ENCODE measurements around the gene EXD2.
"Not testable (repeated sequence)": the region's sequence is repeated elsewhere in the genome, so short reads cannot be mapped to it uniquely, and the experiment has no call there.

Gene EXD2

DNA sequence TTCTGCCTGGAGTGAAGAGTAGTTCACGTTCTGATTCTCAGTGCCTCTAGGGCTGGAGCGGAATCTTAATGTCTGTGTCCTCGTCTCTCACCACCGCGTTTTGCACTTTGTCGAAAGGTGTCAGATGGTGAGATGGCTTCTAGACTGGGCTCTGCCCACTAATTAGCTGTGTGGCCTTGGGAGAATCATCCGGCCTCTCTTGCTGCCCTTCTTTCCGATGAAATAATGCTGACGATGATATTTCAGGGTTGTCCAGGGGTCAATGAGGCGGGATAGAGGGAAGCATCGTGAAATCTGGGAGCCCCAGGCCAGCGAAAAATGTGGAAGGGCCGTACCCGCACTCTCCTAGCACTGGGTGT, 67.8 kb downstream of the EXD2 start:
- DNase-seq: no peak

GRCh38 chr14:69259527-69260189, 68.4 kb downstream of the EXD2 start, which contains the start of gene GALNT16:
TSS of gene GALNT16 (plus strand) at chr14:69260158. CDS start at chr14:69260291, 133 bp downstream.
- peak; percentile 25 for DNase-seq

DNA sequence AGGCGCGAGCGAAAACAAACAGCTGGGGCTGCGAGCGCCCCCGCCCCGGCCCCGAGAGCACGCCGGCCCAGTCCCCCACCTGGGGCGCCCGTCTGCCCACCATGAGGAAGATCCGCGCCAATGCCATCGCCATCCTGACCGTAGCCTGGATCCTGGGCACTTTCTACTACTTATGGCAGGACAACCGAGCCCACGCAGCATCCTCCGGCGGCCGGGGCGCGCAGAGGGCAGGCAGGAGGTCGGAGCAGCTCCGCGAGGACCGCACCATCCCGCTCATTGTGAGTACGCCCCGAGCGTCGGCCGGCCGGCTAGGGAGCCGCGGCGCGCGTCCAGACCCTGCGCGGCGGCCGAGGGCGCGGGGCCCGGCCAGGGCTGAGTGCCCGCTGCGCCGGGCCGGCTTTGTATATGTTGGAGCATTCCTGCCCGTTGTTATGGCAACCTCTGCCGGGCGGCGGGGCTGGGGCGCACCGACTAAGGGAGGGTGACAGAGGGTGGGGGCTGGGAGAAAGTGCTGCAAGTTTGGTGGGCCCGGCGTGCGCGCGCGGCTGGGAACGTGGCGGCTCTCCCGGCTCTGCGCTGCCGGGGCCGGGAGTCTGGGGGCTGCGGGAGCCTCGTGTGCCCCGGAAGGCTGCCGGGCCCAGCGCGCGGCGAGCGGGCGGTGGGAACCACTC, 69.0 kb downstream of the EXD2 start:
- no peak for DNase-seq

DNA sequence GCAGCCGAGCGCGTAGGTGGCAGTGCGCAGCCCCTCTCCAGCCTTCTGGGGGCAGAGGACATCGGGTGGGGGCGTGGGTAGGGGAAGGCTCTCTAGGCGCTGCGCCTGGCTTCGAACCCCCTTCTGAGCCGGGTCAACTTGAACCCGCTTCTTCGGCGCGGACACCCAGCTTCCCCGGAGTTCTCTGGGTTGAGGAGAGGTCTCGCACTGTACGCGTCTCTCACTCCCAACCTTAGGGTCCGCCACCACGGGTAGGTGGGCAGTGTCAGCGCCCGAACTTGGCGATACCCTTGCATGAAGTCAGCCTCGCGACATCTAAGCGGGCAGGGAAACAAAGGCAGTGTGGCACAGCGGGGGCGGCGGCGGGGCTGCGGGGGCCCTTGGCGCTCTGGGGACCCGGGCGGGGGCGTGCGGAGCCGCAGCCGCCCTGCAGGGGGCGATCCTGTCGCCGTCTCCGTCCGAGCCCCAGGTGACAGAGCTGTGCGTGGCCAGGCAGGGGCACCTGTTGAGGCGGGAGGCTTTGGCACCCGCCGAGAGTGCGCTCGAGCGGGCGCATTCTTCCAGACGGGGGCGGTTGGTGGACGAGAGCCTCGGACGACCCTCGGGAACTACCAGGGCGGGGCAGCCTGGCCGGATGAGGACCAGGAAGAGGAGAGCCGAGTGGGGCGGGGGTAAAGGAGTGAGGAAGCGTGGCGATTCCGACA, 69.7 kb downstream of the EXD2 start:
- no peak for DNase-seq

- no peak for DNase-seq
Observed at GRCh38 chr14:69261761-69262331, 70.5 kb downstream of the EXD2 start.

DNA sequence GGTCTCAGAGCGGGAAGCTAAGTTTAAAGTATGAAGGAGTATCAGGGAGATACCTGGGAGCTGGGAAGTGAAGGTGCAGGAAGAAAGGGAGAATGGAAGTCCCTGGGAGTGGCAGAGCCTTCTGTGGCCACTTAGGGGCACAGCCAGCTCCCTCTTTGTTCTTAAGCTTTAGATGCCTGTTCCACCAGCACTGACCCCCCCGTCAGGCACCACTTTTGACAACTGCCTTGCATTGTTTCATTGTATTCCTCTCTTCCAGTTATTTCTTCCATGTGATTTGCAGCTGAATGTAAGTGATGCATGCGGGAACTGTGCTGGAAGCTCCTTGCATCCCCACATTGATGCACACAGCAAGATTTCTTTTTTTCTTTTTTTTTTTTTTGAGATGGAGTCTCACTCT, 71.2 kb downstream of the EXD2 start:
- DNase-seq: no peak

GRCh38 chr14:69263364-69263763, 72.1 kb downstream of the EXD2 start:
- no peak for DNase-seq

GRCh38 chr14:69263771-69264170, 72.5 kb downstream of the EXD2 start:
- DNase-seq: no peak

- DNase-seq: no peak
Observed at GRCh38 chr14:69266572-69267345, 75.5 kb downstream of the EXD2 start.

DNA sequence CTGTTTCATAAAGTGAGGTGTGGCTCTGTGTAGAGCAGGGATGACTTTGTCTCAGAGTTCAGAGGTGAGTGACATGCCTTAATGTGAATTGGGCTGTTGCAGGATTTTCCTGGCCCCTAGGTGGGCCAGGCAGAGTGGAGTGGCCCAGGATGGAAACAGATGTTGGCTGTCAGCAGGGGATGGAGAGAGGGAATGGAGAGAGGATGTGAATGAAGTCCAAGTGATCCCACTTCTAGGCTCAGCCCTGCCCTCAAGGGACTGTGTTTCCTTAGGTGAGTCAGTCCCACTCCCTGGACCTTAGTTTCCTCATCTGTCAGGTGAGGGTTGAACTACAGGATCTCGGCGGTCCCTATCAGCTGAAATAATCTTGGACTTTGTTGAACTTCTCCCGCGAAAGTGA, 76.2 kb downstream of the EXD2 start:
- DNase-seq: no peak

- no peak for DNase-seq
Observed at GRCh38 chr14:69268223-69268622, 76.9 kb downstream of the EXD2 start.

DNA sequence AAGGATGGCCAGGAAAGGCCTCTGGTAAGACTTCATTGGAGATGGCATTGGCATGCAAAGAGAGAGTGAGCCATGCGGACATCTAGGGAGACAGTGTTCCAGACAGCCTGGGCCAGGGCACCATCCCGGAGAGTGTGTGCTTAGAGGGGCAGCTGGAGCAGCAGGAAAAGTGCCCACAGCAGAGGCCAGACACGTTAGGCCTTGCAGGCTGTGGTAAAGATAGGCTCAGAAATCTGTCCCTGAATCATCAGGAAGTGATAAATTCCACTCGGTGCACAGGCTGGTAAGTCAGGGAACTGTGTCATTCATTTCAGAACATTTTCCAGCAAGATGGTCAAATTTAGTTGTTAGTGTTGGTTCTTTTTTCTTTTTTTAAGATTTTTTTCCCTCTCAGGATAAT, 77.5 kb downstream of the EXD2 start:
- no peak for DNase-seq

DNA sequence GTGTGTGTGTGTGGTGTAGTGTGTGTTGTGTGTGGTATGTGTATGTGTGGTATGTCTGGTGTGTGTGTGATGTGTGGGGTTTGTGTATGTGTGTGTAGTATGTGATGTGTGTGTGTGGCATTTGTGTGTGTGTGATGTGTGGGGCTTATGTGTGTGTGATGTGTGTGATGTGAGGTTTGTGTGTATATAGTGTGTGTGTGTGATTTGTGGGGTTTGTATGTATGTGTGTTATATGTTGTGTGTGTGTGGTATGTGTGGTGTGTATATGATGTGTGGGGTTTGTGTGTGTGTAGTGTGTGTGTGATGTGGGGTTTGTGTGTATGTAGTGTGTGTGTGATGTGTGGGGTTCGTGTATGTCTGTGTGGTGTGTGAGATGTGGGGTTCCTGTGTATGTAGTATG, 78.1 kb downstream of the EXD2 start:
- DNase-seq: no peak

- no peak for DNase-seq
Observed at GRCh38 chr14:69270097-69270496, 78.8 kb downstream of the EXD2 start.

- no peak for DNase-seq
Observed at GRCh38 chr14:69270795-69271708, 79.8 kb downstream of the EXD2 start.

- DNase-seq: no peak
Observed at GRCh38 chr14:69274321-69274720, 83.0 kb downstream of the EXD2 start.

- no peak for DNase-seq
Observed at GRCh38 chr14:69275331-69275730, 84.0 kb downstream of the EXD2 start.

GRCh38 chr14:69277356-69277755, 86.1 kb downstream of the EXD2 start:
- DNase-seq: not testable (repeated sequence)

DNA sequence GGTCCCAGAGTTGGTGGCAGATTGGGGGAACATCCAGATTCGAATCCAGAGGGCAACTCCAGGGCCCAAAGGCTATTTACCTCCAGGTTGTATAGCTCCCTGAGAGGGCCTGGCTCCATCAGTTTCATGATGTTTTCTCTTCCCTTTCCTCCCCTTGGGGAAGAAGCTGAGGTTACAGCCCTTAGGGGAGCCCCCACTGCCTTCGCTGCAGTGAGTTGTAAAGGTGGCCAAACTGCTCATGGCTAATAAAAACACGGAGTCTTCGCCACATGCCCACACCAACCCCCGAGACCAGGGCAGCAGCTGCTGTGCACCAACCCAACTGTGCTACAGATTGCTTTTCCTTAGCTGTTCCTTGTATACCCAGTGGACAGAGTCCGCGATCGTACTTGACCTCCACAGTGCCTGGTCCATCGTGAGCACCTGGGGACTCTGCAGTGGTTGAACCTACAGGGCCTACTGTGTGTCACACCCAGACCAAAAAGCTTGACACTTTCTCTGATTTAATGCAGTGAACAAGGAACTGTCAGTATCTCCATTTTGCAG, 89.5 kb downstream of the EXD2 start:
- DNase-seq: no peak

DNA sequence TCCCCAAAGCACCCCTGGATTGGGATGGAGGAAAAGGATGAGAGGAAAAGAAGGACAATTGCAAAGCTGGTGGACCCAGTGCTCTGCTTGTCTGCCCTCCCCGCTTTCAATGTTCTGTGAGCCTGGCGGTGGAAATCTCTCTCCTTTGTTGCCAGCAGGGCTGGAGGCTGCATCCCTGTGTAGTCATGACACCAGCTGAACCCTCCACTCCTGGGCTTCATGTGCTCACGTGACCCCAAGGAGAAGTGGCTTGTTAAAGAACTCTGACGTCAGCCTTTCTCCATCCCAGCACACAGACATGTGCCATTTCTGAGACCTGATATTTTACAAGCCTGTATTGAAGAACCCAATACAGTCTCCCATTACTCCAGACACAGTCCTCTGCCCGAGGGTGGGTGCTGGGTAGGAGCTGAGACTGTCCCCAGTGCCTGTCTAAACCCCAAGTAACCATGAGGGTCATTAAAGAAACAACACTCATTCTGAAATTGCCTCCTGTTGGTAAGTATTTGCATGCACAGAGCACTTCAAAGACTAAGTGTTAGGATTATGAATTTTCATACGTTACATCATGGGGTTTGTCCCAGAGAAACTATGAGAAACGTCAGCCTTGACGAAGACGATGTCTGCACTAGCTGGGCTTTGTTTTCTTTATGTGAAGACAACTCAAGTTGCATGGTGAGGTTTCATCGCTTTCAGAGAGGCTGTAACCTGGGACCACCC, 90.3 kb downstream of the EXD2 start:
- peak; percentile 87 for DNase-seq

- no peak for DNase-seq
Observed at GRCh38 chr14:69282448-69282847, 91.2 kb downstream of the EXD2 start.

Measured in NCI-H510A treated with DMSO at 0.1 percent for 48 hours (cell line).